Neural cell (in vitro differentiated cells): ENCODE results near the gene MR1. TPM values are rescaled to one million over a fixed set of nuclear protein-coding genes. Genes with fewer than 3 reads are reported as not detected.

Experiments
- H2AFZ ChIP-seq: fragments of 200-600, 300-800 bp; sonication (generic), shearing (Covaris generic); 2 replicates; pipeline ENCODE4 v1.6.0; 2014; ENCODE audit warnings: low read depth, mild to moderate bottlenecking, antibody characterized with exemption, low read length, moderate library complexity
- H3F3A ChIP-seq: fragments of 200-600 bp; shearing (Covaris generic); 2 replicates; pipeline ENCODE4 v1.6.1; 2016; ENCODE audit warnings: mild to moderate bottlenecking, moderate library complexity, mixed read lengths, antibody characterized with exemption, low read length; ENCODE audit not compliant: insufficient read depth, poor library complexity, severe bottlenecking
- H3K27ac ChIP-seq: fragments of 200-600, 300-800 bp; sonication (generic), shearing (Covaris generic); 2 replicates; pipeline ENCODE4 v1.5.1; 2014; ENCODE audit warnings: mild to moderate bottlenecking, low read length, moderate library complexity
- H3K27me3 ChIP-seq: fragments of 300-800, 200-600 bp; sonication (generic), shearing (Covaris generic); 2 replicates; pipeline ENCODE4 v1.6.0; 2014; ENCODE audit warnings: mild to moderate bottlenecking, low read depth, low read length, moderate library complexity; ENCODE audit not compliant: insufficient read depth
- H3K36me3 ChIP-seq: fragments of 300-800, 200-600 bp; sonication (generic), shearing (Covaris generic); 2 replicates; pipeline ENCODE4 v1.5.1; 2014; ENCODE audit warnings: mild to moderate bottlenecking, antibody characterized with exemption, low read length, moderate library complexity; ENCODE audit not compliant: insufficient read depth
- H3K4me2 ChIP-seq: fragments of 300-800, 200-600 bp; sonication (generic), shearing (Covaris generic); 2 replicates; pipeline ENCODE4 v1.6.0; 2014; ENCODE audit warnings: mild to moderate bottlenecking, low read length
- H3K4me3 ChIP-seq: fragments of 300-800, 200-600 bp; sonication (generic), shearing (Covaris generic); 2 replicates; pipeline ENCODE4 v1.5.1; 2014; ENCODE audit warnings: mild to moderate bottlenecking, low read length, moderate library complexity
- H3K79me2 ChIP-seq: fragments of 200-600 bp; shearing (Covaris generic); replicated peaks from 2 replicates; pipeline ENCODE4 v1.6.0; 2014; ENCODE audit warnings: mild to moderate bottlenecking, low read length, moderate library complexity; ENCODE audit not compliant: insufficient read depth
- H3K9ac ChIP-seq: fragments of 300-800, 200-600 bp; sonication (generic), shearing (Covaris generic); 2 replicates; pipeline ENCODE4 v1.6.1; 2016; ENCODE audit warnings: mild to moderate bottlenecking, low read length, mixed read lengths
- H3K9me2 ChIP-seq: fragments of 200-600 bp; shearing (Covaris generic); 2 replicates; pipeline ENCODE4 v1.6.1; 2016; ENCODE audit warnings: mild to moderate bottlenecking, low read length, mixed read lengths; ENCODE audit not compliant: insufficient read depth
- H3K9me3 ChIP-seq: fragments of 200-600, 300-800 bp; sonication (generic), shearing (Covaris generic); 2 replicates; pipeline ENCODE4 v1.6.1; 2016; ENCODE audit warnings: mild to moderate bottlenecking, mixed run types, low read length, moderate library complexity, mixed read lengths
- H4K20me1 ChIP-seq: fragments of 200-600 bp; shearing (Covaris generic); 2 replicates; pipeline ENCODE4 v1.6.1; 2016; ENCODE audit warnings: mild to moderate bottlenecking, mixed run types; ENCODE audit not compliant: insufficient read depth
- CTCF ChIP-seq: fragments of 450-650 bp; IDR thresholded peaks from 2 replicates; pipeline ENCODE4 v1.5.1; 2014; ENCODE audit warnings: antibody characterized with exemption, mild to moderate bottlenecking, moderate library complexity; ENCODE audit not compliant: poor library complexity, severe bottlenecking
- EP300 ChIP-seq: fragments of 450-650 bp; conservative IDR thresholded peaks from 2 replicates; pipeline ENCODE4 v1.6.1; 2014; ENCODE audit warnings: antibody characterized with exemption, mild to moderate bottlenecking, moderate library complexity; ENCODE audit not compliant: poor library complexity, severe bottlenecking
- EZH2 ChIP-seq: fragments of 200-600, 300-800 bp; shearing (Covaris generic), sonication (generic); IDR thresholded peaks from 2 replicates; pipeline ENCODE4 v1.6.1; 2014; ENCODE audit warnings: antibody characterized with exemption, low read length, borderline replicate concordance, mild to moderate bottlenecking; ENCODE audit not compliant: insufficient read depth, poor library complexity, severe bottlenecking
- MXI1 ChIP-seq: fragments of 450-650 bp; conservative IDR thresholded peaks from 2 replicates; pipeline ENCODE4 v1.6.1; 2014; ENCODE audit warnings: antibody characterized with exemption, mild to moderate bottlenecking; ENCODE audit not compliant: poor library complexity, severe bottlenecking
- POLR2AphosphoS5 ChIP-seq: IDR thresholded peaks from 2 replicates; pipeline ENCODE4 v1.6.1; 2012
- RAD21 ChIP-seq: fragments of 450-650 bp; conservative IDR thresholded peaks from 2 replicates; pipeline ENCODE4 v1.6.1; 2014; ENCODE audit warnings: antibody characterized with exemption, mild to moderate bottlenecking, moderate library complexity
- REST ChIP-seq: IDR thresholded peaks from 2 replicates; pipeline ENCODE4 v1.6.1; 2012; ENCODE audit warnings: borderline replicate concordance
- SMC3 ChIP-seq: fragments of 450-650 bp; conservative IDR thresholded peaks from 2 replicates; pipeline ENCODE4 v1.6.1; 2014; ENCODE audit warnings: antibody characterized with exemption, mild to moderate bottlenecking, moderate library complexity; ENCODE audit not compliant: poor library complexity
- TAF1 ChIP-seq: IDR thresholded peaks from 2 replicates; pipeline ENCODE4 v1.6.1; 2012; ENCODE audit warnings: low read depth
- polyA plus RNA-seq: library from polyadenylated mRNA; depleted of rRNA; stranded (reverse); fragments of >200 nt; gene quantifications from 2 replicates; pipeline ENCODE4 v1.2.3, GENCODE V29; 2014

Gene MR1
- polyA plus RNA-seq, 1 donor from 2014 or later, result not detected

GRCh38 chr1:181081395-181081794, 47.6 kb downstream of the MR1 start:
- Histone ChIP-seq H3K9ac (no peak overlapping the region), H3K27ac (no peak overlapping the region), H4K20me1 (no peaks in the 10 kb centered on the region), H3K27me3 (no peaks in the 10 kb centered on the region), H3K9me2 (no peaks in the 10 kb centered on the region), H3F3A (no peaks in the 10 kb centered on the region), H3K36me3 (no peaks in the 10 kb centered on the region), H3K9me3 (no peaks in the 10 kb centered on the region), H2AFZ (no peak overlapping the region), H3K79me2 (no peaks in the 10 kb centered on the region), H3K4me3 (no peak overlapping the region), H3K4me2 (no peak overlapping the region)
- TF ChIP-seq CTCF (no peak), POLR2AphosphoS5 (no peak), EZH2 (no peak), EP300 (no peak), SMC3 (no peak), REST (no peak), TAF1 (no peak), MXI1 (no peak), RAD21 (no peak)

- peak; percentile 19 for TF ChIP-seq RAD21
- no peak for TF ChIP-seq POLR2AphosphoS5
- no peaks in the 10 kb centered on the region for H3K9me2 ChIP-seq
- no peak overlapping the region for H2AFZ ChIP-seq
- no peak overlapping the region for H3K4me2 ChIP-seq
- no peak overlapping the region for H3K9ac ChIP-seq
- H3K36me3 ChIP-seq, result no peaks in the 10 kb centered on the region
- H3K79me2 ChIP-seq, result no peaks in the 10 kb centered on the region
- H4K20me1 ChIP-seq, result no peaks in the 10 kb centered on the region
- no peak overlapping the region for H3K4me3 ChIP-seq
- no peaks in the 10 kb centered on the region for H3F3A ChIP-seq
- no peaks in the 10 kb centered on the region for H3K27me3 ChIP-seq
- H3K9me3 ChIP-seq, result no peaks in the 10 kb centered on the region
- no peak overlapping the region for H3K27ac ChIP-seq
These were observed 50.2 kb downstream of the MR1 start for GRCh38 chr1:181083842-181084605.

GRCh38 chr1:181084606-181084969, 50.8 kb downstream of the MR1 start:
- H3K4me2 ChIP-seq, result no peak overlapping the region
- no peak overlapping the region for H3K27ac ChIP-seq
- no peaks in the 10 kb centered on the region for H3F3A ChIP-seq
- no peak overlapping the region for H2AFZ ChIP-seq
- no peaks in the 10 kb centered on the region for H3K27me3 ChIP-seq
- H3K4me3 ChIP-seq, result no peak overlapping the region
- no peaks in the 10 kb centered on the region for H3K9me2 ChIP-seq
- H3K36me3 ChIP-seq, result no peaks in the 10 kb centered on the region
- H4K20me1 ChIP-seq, result no peaks in the 10 kb centered on the region
- no peak for TF ChIP-seq SMC3
- no peak for TF ChIP-seq RAD21
- no peak for TF ChIP-seq REST
- no peak for TF ChIP-seq EP300
- TF ChIP-seq TAF1, result no peak
- TF ChIP-seq MXI1, result no peak
- no peak for TF ChIP-seq EZH2
- no peak for TF ChIP-seq CTCF
- no peak for TF ChIP-seq POLR2AphosphoS5
- H3K9ac ChIP-seq, result no peak overlapping the region
- no peaks in the 10 kb centered on the region for H3K9me3 ChIP-seq
- H3K79me2 ChIP-seq, result no peaks in the 10 kb centered on the region
